ENCODE results near the gene TMA7.

TMA7 gene

GRCh38 chr3:48423241-48423882, 16.7 kb upstream of the TMA7 start:
- Histone ChIP-seq H3K36me3 (replicated peaks) (no peaks in the 10 kb centered on the region), H3K27me3 (ENCODE audit: low read depth) (no peaks in the 10 kb centered on the region), H3K4me1 (peaks cover 4% of the 10 kb centered on the region), H3K4me3 (no peak overlapping the region), H3K9me3 (no peaks in the 10 kb centered on the region)
- in situ Hi-C loops (cut with MboI; ENCODE audit: low sequenced_read_pairs), result no loop called here
- no peak for DNase-seq (ENCODE audit: low spot score in 2 of 2)

GRCh38 chr3:48423883-48424695, 16.0 kb upstream of the TMA7 start:
- Histone ChIP-seq H3K4me1 (peaks cover 5% of the 10 kb centered on the region), H3K27me3 (ENCODE audit: low read depth) (no peaks in the 10 kb centered on the region), H3K4me3 (no peak overlapping the region), H3K36me3 (replicated peaks) (no peaks in the 10 kb centered on the region), H3K9me3 (no peaks in the 10 kb centered on the region)
- DNase-seq (ENCODE audit: low spot score in 2 of 2), result no peak
- in situ Hi-C loops (cut with MboI; ENCODE audit: low sequenced_read_pairs), result no loop called here

GRCh38 chr3:48425281-48425812, 14.7 kb upstream of the TMA7 start:
- no peaks in the 10 kb centered on the region for H3K9me3 ChIP-seq
- DNase-seq (ENCODE audit: low spot score in 2 of 2), result no peak
- no peak overlapping the region for H3K4me3 ChIP-seq
- H3K4me1 ChIP-seq, result peaks cover 9% of the 10 kb centered on the region
- in situ Hi-C loops (cut with MboI; ENCODE audit: low sequenced_read_pairs), result no loop called here
- no peaks in the 10 kb centered on the region for H3K27me3 ChIP-seq (ENCODE audit: low read depth)
- H3K36me3 ChIP-seq (replicated peaks), result no peaks in the 10 kb centered on the region

- in situ Hi-C loops (cut with MboI; ENCODE audit: low sequenced_read_pairs), result no loop called here
- H3K9me3 ChIP-seq, result no peaks in the 10 kb centered on the region
- no peaks in the 10 kb centered on the region; the same call in 1 of the 2 replicates for H3K36me3 ChIP-seq (replicated peaks)
- no peak overlapping the region for H3K4me3 ChIP-seq
- no peaks in the 10 kb centered on the region for H3K27me3 ChIP-seq (ENCODE audit: low read depth)
- H3K4me1 ChIP-seq, result peaks cover 9% of the 10 kb centered on the region
- no peak for DNase-seq (ENCODE audit: low spot score in 2 of 2)
These were observed 13.6 kb upstream of the TMA7 start for GRCh38 chr3:48426401-48426909.

GRCh38 chr3:48426944-48427629, 13.0 kb upstream of the TMA7 start:
- peaks cover 9% of the 10 kb centered on the region for H3K4me1 ChIP-seq
- H3K36me3 ChIP-seq (replicated peaks), result peaks cover 6% of the 10 kb centered on the region
- in situ Hi-C loops (cut with MboI; ENCODE audit: low sequenced_read_pairs), result no loop called here

GRCh38 chr3:48427630-48427962, 12.5 kb upstream of the TMA7 start:
- Histone ChIP-seq H3K9me3 (no peaks in the 10 kb centered on the region), H3K4me3 (no peak overlapping the region), H3K27me3 (ENCODE audit: low read depth) (no peaks in the 10 kb centered on the region), H3K36me3 (replicated peaks) (peaks cover 11% of the 10 kb centered on the region), H3K4me1 (peaks cover 9% of the 10 kb centered on the region)
- in situ Hi-C loops (cut with MboI; ENCODE audit: low sequenced_read_pairs), result no loop called here
- no peak for DNase-seq (ENCODE audit: low spot score in 2 of 2)

More at GRCh38 chr3:48426944-48427629, 13.0 kb upstream of the TMA7 start:
- no peaks in the 10 kb centered on the region for H3K27me3 ChIP-seq (ENCODE audit: low read depth)
- H3K9me3 ChIP-seq, result no peaks in the 10 kb centered on the region
- no peak for DNase-seq (ENCODE audit: low spot score in 2 of 2)
- H3K4me3 ChIP-seq, result no peak overlapping the region

GRCh38 chr3:48428088-48428571, 11.9 kb upstream of the TMA7 start:
- in situ Hi-C loops (cut with MboI; ENCODE audit: low sequenced_read_pairs), result no loop called here
- no peaks in the 10 kb centered on the region for H3K9me3 ChIP-seq
- peaks cover 11% of the 10 kb centered on the region for H3K4me1 ChIP-seq
- DNase-seq (ENCODE audit: low spot score in 2 of 2), result no peak
- H3K36me3 ChIP-seq (replicated peaks), result peaks cover 17% of the 10 kb centered on the region
- H3K27me3 ChIP-seq (ENCODE audit: low read depth), result no peaks in the 10 kb centered on the region
- peak overlapping the region; percentile 57 for H3K4me3 ChIP-seq

GRCh38 chr3:48428572-48429316, 11.3 kb upstream of the TMA7 start:
- Histone ChIP-seq H3K27me3 (ENCODE audit: low read depth) (no peaks in the 10 kb centered on the region), H3K9me3 (no peaks in the 10 kb centered on the region), H3K36me3 (replicated peaks) (peaks cover 21% of the 10 kb centered on the region), H3K4me3 (peak overlapping the region; percentile 57), H3K4me1 (peaks cover 17% of the 10 kb centered on the region)
- in situ Hi-C loops (cut with MboI; ENCODE audit: low sequenced_read_pairs), result no loop called here
- peak; percentile 27 to 60 for DNase-seq (ENCODE audit: low spot score in 2 of 2)

- Histone ChIP-seq H3K4me3 (peak overlapping the region; percentile 57), H3K36me3 (replicated peaks) (peaks cover 25% of the 10 kb centered on the region), H3K9me3 (no peaks in the 10 kb centered on the region), H3K27me3 (ENCODE audit: low read depth) (no peaks in the 10 kb centered on the region), H3K4me1 (peaks cover 22% of the 10 kb centered on the region)
- peak; percentile 32 to 78 for DNase-seq (ENCODE audit: low spot score in 2 of 2)
- in situ Hi-C loops (cut with MboI; ENCODE audit: low sequenced_read_pairs), result no loop called here
These were observed 10.6 kb upstream of the TMA7 start for GRCh38 chr3:48429317-48429959.

- Histone ChIP-seq H3K36me3 (replicated peaks) (peaks cover 27% of the 10 kb centered on the region), H3K9me3 (no peaks in the 10 kb centered on the region), H3K27me3 (ENCODE audit: low read depth) (no peaks in the 10 kb centered on the region), H3K4me1 (peaks cover 24% of the 10 kb centered on the region), H3K4me3 (peak within 1 kb of the TSS; percentile 57)
- peak in 1 of 2 experiments; percentile 63 for DNase-seq (ENCODE audit: low spot score in 2 of 2)
- in situ Hi-C loops (cut with MboI; ENCODE audit: low sequenced_read_pairs), result no loop called here
These were observed 9.9 kb upstream of the TMA7 start, which contains the start of gene PLXNB1 for GRCh38 chr3:48429960-48430707. TSS of gene PLXNB1 (minus strand) at chr3:48430086. CDS start at chr3:48424611, 5,475 bp downstream.

GRCh38 chr3:48430708-48431101, 9.4 kb upstream of the TMA7 start:
- no peak overlapping the region for H3K4me3 ChIP-seq
- in situ Hi-C loops (cut with MboI; ENCODE audit: low sequenced_read_pairs), result no loop called here
- H3K36me3 ChIP-seq (replicated peaks), result peaks cover 27% of the 10 kb centered on the region
- peaks cover 24% of the 10 kb centered on the region for H3K4me1 ChIP-seq
- H3K27me3 ChIP-seq (ENCODE audit: low read depth), result no peaks in the 10 kb centered on the region
- no peak for DNase-seq (ENCODE audit: low spot score in 2 of 2)
- no peaks in the 10 kb centered on the region for H3K9me3 ChIP-seq

All from HAP-1 (cell line).